Fibroblast of the conjunctiva (primary cell): ENCODE measurements around the gene RAB3D.
"Not testable (repeated sequence)": the region's sequence is repeated elsewhere in the genome, so short reads cannot be mapped to it uniquely, and the experiment has no call there.

Experiments
- DNase-seq: peaks from one replicate; pipeline ENCODE4 v3.0.0-alpha.2; 2010; ENCODE audit warnings: low read depth

RAB3D gene

DNA sequence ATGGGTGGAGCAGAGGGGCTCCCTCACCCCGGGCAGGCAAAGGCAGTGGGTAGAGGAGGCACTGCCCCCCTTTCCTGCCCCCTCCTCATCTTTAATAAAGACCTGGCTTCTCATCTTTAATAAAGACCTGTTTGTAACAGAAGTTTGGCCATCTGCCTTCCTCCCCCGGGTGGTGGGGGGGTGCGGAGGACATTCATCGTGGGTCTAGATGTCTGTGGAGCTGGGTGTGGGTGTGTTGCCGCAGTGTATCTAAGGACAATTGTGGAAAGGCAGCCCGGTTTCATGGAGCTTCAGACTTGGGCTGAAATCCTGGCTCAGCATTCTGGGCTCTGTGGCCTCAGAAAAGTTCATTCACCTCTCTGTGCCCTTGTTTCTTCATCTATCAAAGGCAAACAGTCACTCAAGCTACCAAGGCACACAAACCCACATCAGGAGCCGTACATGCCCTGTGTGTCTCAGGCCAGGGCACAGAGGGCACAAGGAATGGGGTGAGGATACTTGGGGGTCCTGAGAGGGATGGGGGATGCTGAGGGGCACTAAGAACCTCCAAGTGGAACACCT is 26.2 kb upstream of the RAB3D start:
- no peak for DNase-seq

DNA sequence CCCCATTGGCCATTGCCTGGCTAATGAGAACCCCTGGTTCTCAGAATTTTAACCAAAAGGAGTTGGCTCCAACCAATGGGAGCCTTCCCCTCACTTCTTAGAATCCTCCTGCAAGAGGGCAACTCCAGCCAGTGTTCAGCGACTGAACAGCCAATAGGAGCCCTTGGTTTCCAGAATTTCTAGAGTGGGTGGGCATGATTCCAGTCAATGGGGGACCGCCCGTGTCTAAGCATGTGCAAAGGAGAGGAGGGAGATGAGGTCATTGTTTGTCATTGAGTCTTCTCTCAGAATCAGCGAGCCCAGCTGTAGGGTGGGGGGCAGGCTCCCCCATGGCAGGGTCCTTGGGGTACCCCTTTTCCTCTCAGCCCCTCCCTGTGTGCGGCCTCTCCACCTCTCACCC is 25.5 kb upstream of the RAB3D start:
- DNase-seq = no peak

DNA sequence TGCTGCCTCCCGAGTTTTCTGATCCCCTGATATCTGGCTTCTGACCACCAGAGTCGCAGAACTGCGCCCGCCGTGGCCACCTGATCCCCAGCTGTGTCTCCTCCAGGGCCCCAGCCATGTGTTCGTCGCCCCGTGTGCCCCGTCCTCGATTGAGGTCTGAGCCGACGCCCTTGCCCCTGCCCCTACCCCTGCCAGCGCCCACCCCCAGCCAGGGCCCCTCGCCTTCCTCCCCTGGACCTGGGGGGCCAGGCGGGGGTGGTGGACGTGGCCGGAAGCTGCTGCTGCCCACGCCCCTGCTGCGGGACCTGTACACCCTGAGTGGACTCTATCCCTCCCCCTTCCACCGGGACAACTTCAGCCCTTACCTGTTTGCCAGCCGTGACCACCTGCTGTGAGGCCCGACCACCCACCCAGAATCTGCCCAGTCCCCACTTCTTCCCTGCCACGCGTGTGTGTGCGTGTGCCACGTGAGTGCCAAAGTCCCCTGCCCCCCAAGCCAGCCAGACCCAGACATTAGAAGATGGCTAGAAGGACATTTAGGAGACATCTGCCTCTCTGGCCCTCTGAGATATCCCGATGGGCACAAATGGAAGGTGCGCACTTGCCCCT is 24.9 kb upstream of the RAB3D start:
- no peak for DNase-seq

DNA sequence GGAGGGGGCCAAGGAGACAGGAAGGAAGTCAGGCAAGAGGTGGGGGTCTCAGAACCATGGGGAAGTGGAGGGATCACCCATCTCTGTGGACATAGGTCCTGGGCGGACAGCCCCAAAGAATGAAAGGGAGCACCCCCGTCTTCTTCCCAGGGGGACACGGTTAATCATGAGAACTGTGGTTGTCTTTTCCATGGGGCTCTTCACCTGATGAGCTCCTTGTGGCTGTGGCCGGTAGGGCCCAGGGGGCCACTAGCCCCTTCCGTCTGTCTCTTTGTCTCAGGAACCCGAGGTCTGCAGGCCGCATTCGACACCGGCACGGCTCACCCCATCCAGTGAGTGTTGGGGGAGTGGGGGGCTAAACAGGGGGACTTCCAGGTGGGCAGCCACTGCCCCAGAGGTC is 24.4 kb upstream of the RAB3D start:
- DNase-seq = no peak

GRCh38 chr19:11361771-11362731 is 22.6 kb upstream of the RAB3D start:
- DNase-seq = no peak

DNA sequence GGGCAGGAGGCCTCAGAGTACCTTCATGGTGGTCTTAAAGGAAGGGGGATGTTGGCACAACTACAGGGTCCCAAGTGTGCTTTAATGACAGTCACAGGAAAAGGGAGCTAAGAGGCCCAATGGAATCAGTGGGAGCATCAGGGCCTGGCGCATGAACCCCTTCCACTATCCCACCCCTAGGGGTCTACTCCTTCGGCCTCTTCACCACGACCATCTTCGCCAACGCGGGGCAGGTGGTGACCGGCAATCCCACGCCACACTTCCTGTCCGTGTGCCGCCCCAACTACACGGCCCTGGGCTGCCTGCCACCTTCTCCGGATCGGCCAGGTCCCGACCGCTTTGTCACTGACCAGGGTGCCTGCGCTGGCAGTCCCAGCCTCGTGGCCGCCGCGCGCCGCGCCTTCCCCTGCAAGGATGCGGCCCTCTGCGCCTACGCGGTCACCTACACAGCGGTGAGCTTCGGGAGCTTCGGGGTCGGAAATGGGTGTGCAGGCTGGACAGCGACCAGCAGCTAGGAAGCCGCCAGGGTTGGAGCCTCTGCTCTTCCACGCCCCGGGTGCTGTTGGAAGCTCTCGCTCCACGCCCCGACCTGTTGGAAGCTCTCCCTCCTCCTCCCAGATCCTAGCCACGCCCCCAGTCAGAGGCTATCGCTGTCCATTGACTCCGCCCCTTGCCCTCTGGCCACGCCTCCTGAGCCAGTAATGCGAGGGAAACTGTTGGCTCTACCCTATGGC is 21.7 kb upstream of the RAB3D start:
- no peak for DNase-seq

GRCh38 chr19:11359421-11359820 is 20.0 kb upstream of the RAB3D start:
- no peak for DNase-seq

- no peak for DNase-seq
Measured at GRCh38 chr19:11356676-11357550, 17.5 kb upstream of the RAB3D start.

GRCh38 chr19:11356074-11356397 is 16.6 kb upstream of the RAB3D start:
- DNase-seq = no peak

- peak; percentile 72 for DNase-seq
Measured at GRCh38 chr19:11355160-11356073, 16.0 kb upstream of the RAB3D start, which contains the start of gene PLPPR2. TSS of gene PLPPR2 (plus strand) at chr19:11355432. CDS start at chr19:11357674, 2,242 bp downstream.

DNA sequence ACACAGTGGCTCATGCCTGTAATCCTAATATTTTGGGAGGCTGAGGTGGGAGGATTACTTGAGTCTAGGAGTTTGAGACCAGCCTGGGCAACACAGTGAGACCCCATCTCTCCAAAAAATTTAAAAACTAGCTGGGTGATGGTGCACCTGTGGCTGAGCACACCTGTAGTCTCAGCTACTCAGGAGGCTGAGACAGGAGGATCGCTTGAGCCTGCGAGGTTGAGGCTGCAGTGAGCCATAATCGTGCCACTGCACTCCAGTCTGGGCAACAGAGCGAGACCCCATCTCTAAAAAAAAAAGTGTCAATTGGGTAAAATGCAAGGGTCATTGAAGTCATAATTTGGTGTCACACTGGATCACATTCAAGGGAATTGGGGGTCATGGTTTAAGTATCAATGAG is 14.6 kb upstream of the RAB3D start:
- DNase-seq = not testable (repeated sequence)

DNA sequence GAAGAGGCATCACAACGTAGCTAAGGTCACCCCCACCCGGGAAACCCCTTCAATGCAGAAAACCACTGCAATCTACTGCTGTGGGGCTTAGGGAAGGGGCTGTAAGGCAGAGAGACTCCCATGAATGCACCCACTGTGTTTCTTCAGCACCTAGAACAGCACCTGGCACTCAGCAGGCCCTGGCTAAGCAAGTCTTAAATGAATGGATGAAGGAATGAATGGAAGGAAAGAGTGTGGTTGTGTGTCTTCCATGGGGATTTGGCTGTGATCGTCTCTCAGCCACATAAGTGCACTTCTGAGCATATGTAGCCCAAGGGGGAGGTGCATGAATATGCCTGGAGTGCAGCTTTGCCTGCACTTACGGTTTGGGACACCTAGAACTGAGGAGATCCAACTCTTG is 9.7 kb upstream of the RAB3D start:
- no peak for DNase-seq

GRCh38 chr19:11347546-11348039 is 8.1 kb upstream of the RAB3D start:
- DNase-seq = no peak

- DNase-seq = peak; percentile 97
Measured at GRCh38 chr19:11346104-11346940, 6.9 kb upstream of the RAB3D start, which contains the start of the genes CCDC159 and TMEM205. TSS of gene CCDC159 (plus strand) at chr19:11346519. CDS start at chr19:11346607, 88 bp downstream. TSS of gene TMEM205 (minus strand) at chr19:11346268. CDS start at chr19:11345619, 649 bp downstream.

GRCh38 chr19:11345122-11345803 is 5.8 kb upstream of the RAB3D start:
- DNase-seq = no peak

GRCh38 chr19:11342429-11342828 is 3.0 kb upstream of the RAB3D start:
- no peak for DNase-seq

GRCh38 chr19:11340099-11340467 is 626 bp upstream of the RAB3D start:
- DNase-seq = not testable (repeated sequence)

- DNase-seq = no peak
Measured at GRCh38 chr19:11338569-11339253, 746 bp downstream of the RAB3D start.
